ENCODE measurements around the gene DDX25. TPM values are rescaled to one million over a fixed set of nuclear protein-coding genes. Genes with fewer than 3 reads are reported as not detected.

The DDX25 gene
- total and polyA plus RNA-seq, 2 of the 13 experiments (the other 11 are each of a cell fraction or from before 2014, with no cell fraction given) = 0.17 to 0.29 TPM

DNA sequence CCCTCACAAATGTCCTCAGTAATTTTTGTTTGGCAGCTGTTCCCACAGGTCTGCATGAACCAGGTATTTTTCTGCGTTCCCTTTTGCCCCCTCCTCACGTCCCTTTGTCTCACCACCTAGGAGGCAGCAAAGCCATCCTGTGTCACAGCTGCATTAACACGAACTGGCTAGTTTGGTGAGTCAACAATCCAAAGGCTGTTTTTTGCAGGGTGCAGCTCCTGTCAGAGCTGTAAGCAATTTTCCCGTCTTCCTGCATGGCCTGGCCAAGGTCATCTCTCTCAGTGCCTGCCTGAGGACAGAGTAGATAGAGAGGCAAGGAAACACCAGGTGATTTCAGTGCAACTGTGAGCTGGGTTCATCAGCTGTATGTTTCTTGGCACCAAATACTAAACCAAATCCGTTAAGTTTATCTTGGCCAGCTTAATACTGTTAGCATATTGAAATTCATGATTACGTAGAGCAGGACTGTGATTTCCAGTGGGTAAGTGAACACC lies 21.0 kb downstream of the DDX25 start (continued):
- no peak for TF ChIP-seq POLR2G (IDR thresholded peaks at IDR 0.05; ENCODE audit: low read depth, low read length)
- TF ChIP-seq BCL6 (CRISPR knock-in tag; IDR thresholded peaks at IDR 0.05) = peak; percentile 54
- TF ChIP-seq, protein P1, sequence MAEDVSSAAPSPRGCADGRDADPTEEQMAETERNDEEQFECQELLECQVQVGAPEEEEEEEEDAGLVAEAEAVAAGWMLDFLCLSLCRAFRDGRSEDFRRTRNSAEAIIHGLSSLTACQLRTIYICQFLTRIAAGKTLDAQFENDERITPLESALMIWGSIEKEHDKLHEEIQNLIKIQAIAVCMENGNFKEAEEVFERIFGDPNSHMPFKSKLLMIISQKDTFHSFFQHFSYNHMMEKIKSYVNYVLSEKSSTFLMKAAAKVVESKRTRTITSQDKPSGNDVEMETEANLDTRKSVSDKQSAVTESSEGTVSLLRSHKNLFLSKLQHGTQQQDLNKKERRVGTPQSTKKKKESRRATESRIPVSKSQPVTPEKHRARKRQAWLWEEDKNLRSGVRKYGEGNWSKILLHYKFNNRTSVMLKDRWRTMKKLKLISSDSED (CRISPR knock-in tag; IDR thresholded peaks at IDR 0.05) = no peak
- 0 out of 2 replicates have a peak, but pooled peaks have one; percentile 29 for TF ChIP-seq ZNF567 (CRISPR knock-in tag; IDR thresholded peaks at IDR 0.05; ENCODE audit: borderline replicate concordance)
- peak; percentile 79 for TF ChIP-seq XRCC5 (optimal IDR thresholded peaks at IDR 0.05; ENCODE audit: low read length)
- no peak for TF ChIP-seq ISL2 (CRISPR knock-in tag; IDR thresholded peaks at IDR 0.05)
- TF ChIP-seq GABPA (IDR thresholded peaks at IDR 0.05; ENCODE audit: low read depth, low read length) = no peak
- peak; percentile 15; the same call in 1 of the 2 replicates for TF ChIP-seq GABPA (CRISPR knock-in tag; IDR thresholded peaks at IDR 0.05; ENCODE audit: low read depth)
- no peak for TF ChIP-seq NFE2L2 (IDR thresholded peaks at IDR 0.05; ENCODE audit: low read length)
- TF ChIP-seq TOPORS (CRISPR knock-in tag; IDR thresholded peaks at IDR 0.05) = no peak
- TF ChIP-seq TRAFD1 (CRISPR knock-in tag; IDR thresholded peaks at IDR 0.05; ENCODE audit: borderline replicate concordance) = no peak
- peak; percentile 61; the same call in 1 of the 2 replicates for TF ChIP-seq ARID4A (CRISPR knock-in tag; IDR thresholded peaks at IDR 0.05; ENCODE audit: borderline replicate concordance)
- peak; percentile 29; the same call in 1 of the 2 replicates for TF ChIP-seq ZNF451 (CRISPR knock-in tag; IDR thresholded peaks at IDR 0.05)
- no peak for TF ChIP-seq ZNF720 (CRISPR knock-in tag; IDR thresholded peaks at IDR 0.05)
- peak; percentile 60; the same call in 1 of the 2 replicates for TF ChIP-seq ETV5 (CRISPR knock-in tag; IDR thresholded peaks at IDR 0.05; ENCODE audit: borderline replicate concordance)
- TF ChIP-seq RFX5 (IDR thresholded peaks at IDR 0.05; ENCODE audit: low read depth, low read length) = no peak
- peak; percentile 28; the same call in 1 of the 2 replicates for TF ChIP-seq RXRA (CRISPR knock-in tag; IDR thresholded peaks at IDR 0.05)
- TF ChIP-seq RAD21 (CRISPR knock-in tag; IDR thresholded peaks at IDR 0.05) = peak; percentile 28; the same call in 1 of the 2 replicates
- peak; percentile 79 for TF ChIP-seq FOXP4 (CRISPR knock-in tag; IDR thresholded peaks at IDR 0.05)
- TF ChIP-seq, protein P2, sequence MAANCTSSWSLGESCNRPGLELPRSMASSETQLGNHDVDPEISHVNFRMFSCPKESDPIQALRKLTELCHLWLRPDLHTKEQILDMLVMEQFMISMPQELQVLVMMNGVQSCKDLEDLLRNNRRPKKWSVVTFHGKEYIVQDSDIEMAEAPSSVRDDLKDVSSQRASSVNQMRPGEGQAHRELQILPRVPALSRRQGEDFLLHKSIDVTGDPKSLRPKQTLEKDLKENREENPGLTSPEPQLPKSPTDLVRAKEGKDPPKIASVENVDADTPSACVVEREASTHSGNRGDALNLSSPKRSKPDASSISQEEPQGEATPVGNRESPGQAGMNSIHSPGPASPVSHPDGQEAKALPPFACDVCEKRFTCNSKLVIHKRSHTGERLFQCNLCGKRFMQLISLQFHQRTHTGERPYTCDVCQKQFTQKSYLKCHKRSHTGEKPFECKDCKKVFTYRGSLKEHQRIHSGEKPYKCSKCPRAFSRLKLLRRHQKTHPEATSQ (CRISPR knock-in tag; IDR thresholded peaks at IDR 0.05; ENCODE audit: borderline replicate concordance) = no peak
